GM12891 (cell line): ENCODE data around the gene DYNC1LI2.

Source experiments
- PAX5 ChIP-seq: IDR thresholded peaks from 2 replicates; pipeline ENCODE4 v1.6.1; 2011; ENCODE audit warnings: low read length, moderate library complexity, mild to moderate bottlenecking; ENCODE audit not compliant: insufficient read depth, severe bottlenecking
- POLR2A ChIP-seq: IDR thresholded peaks from 2 replicates; pipeline ENCODE4 v1.6.1; 2011; ENCODE audit warnings: low read depth, low read length, control low read depth
- POLR2AphosphoS5 ChIP-seq: IDR thresholded peaks from 2 replicates; pipeline ENCODE4 v1.6.1; 2011; ENCODE audit warnings: low read depth, low read length, control low read depth
- POU2F2 ChIP-seq: IDR thresholded peaks from 2 replicates; pipeline ENCODE4 v1.6.1; 2011; ENCODE audit warnings: low read depth, mild to moderate bottlenecking, control low read depth, low read length, moderate library complexity
- SPI1 ChIP-seq: IDR thresholded peaks from 2 replicates; pipeline ENCODE4 v1.6.1; 2011; ENCODE audit warnings: low read depth, low read length, control low read depth
- TAF1 ChIP-seq: IDR thresholded peaks from 2 replicates; pipeline ENCODE4 v1.6.1; 2011; ENCODE audit warnings: low read depth, low read length, control low read depth

- TF ChIP-seq POLR2A (no peak), TAF1 (no peak), POLR2AphosphoS5 (no peak), SPI1 (no peak), PAX5 (no peak), POU2F2 (no peak)
Observed at GRCh38 chr16:66741950-66742808, 9.2 kb downstream of the DYNC1LI2 start.
